Activated T-helper 2 cell treated with anti-CD3 and anti-CD28 coated beads, Interferon-gamma antibody, Interleukin-2, Interleukin-4, amounts not matched to agents 10 μg/mL and 5 μg/mL and 100 μg/mL, durations not matched to agents 14 hours and 24 hours and 36 hours (primary cell): ENCODE results near the gene ZNF775. TPM values are rescaled to one million over a fixed set of nuclear protein-coding genes. Genes with fewer than 3 reads are reported as not detected.

ENCODE experiments used
- DNase-seq: peaks from one replicate; pipeline ENCODE4 v3.0.0; 2021; ENCODE audit warnings: low spot score
- H3K27ac Mint-ChIP-seq: one replicate; pipeline ENCODE4 v1.8.0; 2021; ENCODE audit warnings: mixed read lengths
- H3K27me3 Mint-ChIP-seq: one replicate; pipeline ENCODE4 v1.8.0; 2021; ENCODE audit warnings: low read depth, mixed read lengths
- H3K36me3 Mint-ChIP-seq: one replicate; pipeline ENCODE4 v1.8.0; 2021; ENCODE audit warnings: low read depth, mixed read lengths
- H3K4me1 Mint-ChIP-seq: one replicate; pipeline ENCODE4 v1.8.0; 2021; ENCODE audit warnings: low read depth, mixed read lengths
- H3K4me3 Mint-ChIP-seq: one replicate; pipeline ENCODE4 v1.8.0; 2021; ENCODE audit warnings: low read depth, mild to moderate bottlenecking, moderate library complexity, mixed read lengths
- H3K9me3 Mint-ChIP-seq: one replicate; pipeline ENCODE4 v1.8.0; 2021; ENCODE audit warnings: mixed read lengths
- intact Hi-C: fragments of 100-400 bp; cut with micrococcal nuclease; formaldehyde crosslinking; loops from one replicate; pipeline ENCODE4 v1.15.1; 2023
- total RNA-seq: library from RNA; stranded (reverse); gene quantifications from 2 replicates; pipeline ENCODE4 v1.2.3, GENCODE V29; 2022

ZNF775 gene
- total RNA-seq, 1 donor from 2014 or later, result 4.5 TPM

GRCh38 chr7:150411606-150412005 lies 32.5 kb downstream of the ZNF775 start:
- no peaks in the 10 kb centered on the region for H3K27me3 Mint-ChIP-seq
- intact Hi-C loops, result no loop called here
- peaks cover 20% of the 10 kb centered on the region for H3K36me3 Mint-ChIP-seq
- no peak for DNase-seq
- H3K4me1 Mint-ChIP-seq, result peaks cover 13% of the 10 kb centered on the region
- H3K27ac Mint-ChIP-seq, result no peak overlapping the region
- H3K4me3 Mint-ChIP-seq, result no peak overlapping the region
- H3K9me3 Mint-ChIP-seq, result no peaks in the 10 kb centered on the region

- Mint-ChIP-seq H3K4me1 (peaks cover 10% of the 10 kb centered on the region), H3K4me3 (no peak overlapping the region), H3K27ac (no peak overlapping the region), H3K27me3 (no peaks in the 10 kb centered on the region), H3K36me3 (peaks cover 19% of the 10 kb centered on the region), H3K9me3 (no peaks in the 10 kb centered on the region)
- no peak for DNase-seq
- intact Hi-C loops, result no loop called here
Measured at GRCh38 chr7:150412016-150412415, 32.9 kb downstream of the ZNF775 start.

GRCh38 chr7:150412518-150413488 lies 33.7 kb downstream of the ZNF775 start:
- H3K27me3 Mint-ChIP-seq, result no peaks in the 10 kb centered on the region
- intact Hi-C loops, result no loop called here
- peaks cover 16% of the 10 kb centered on the region for H3K36me3 Mint-ChIP-seq
- no peak for DNase-seq
- no peaks in the 10 kb centered on the region for H3K9me3 Mint-ChIP-seq
- no peak overlapping the region for H3K4me3 Mint-ChIP-seq
- H3K27ac Mint-ChIP-seq, result no peak overlapping the region
- H3K4me1 Mint-ChIP-seq, result peaks cover 7% of the 10 kb centered on the region

- Mint-ChIP-seq H3K4me3 (no peak overlapping the region), H3K27ac (no peak overlapping the region), H3K27me3 (no peaks in the 10 kb centered on the region), H3K36me3 (peaks cover 13% of the 10 kb centered on the region), H3K9me3 (no peaks in the 10 kb centered on the region), H3K4me1 (peaks cover 5% of the 10 kb centered on the region)
- DNase-seq, result no peak
- intact Hi-C loops, result no loop called here
Measured at GRCh38 chr7:150413640-150414081, 34.5 kb downstream of the ZNF775 start.

- peaks cover 10% of the 10 kb centered on the region for H3K36me3 Mint-ChIP-seq
- intact Hi-C loops, result no loop called here
- H3K9me3 Mint-ChIP-seq, result no peaks in the 10 kb centered on the region
- DNase-seq, result no peak
- no peak overlapping the region for H3K4me3 Mint-ChIP-seq
- H3K27ac Mint-ChIP-seq, result no peak overlapping the region
- no peaks in the 10 kb centered on the region for H3K27me3 Mint-ChIP-seq
- H3K4me1 Mint-ChIP-seq, result peaks cover 3% of the 10 kb centered on the region
Measured at GRCh38 chr7:150415161-150416153, 36.3 kb downstream of the ZNF775 start.

- no peak overlapping the region for H3K27ac Mint-ChIP-seq
- H3K36me3 Mint-ChIP-seq, result no peaks in the 10 kb centered on the region
- no peaks in the 10 kb centered on the region for H3K9me3 Mint-ChIP-seq
- H3K27me3 Mint-ChIP-seq, result peaks cover 2% of the 10 kb centered on the region
- no peak overlapping the region for H3K4me3 Mint-ChIP-seq
- intact Hi-C loops, result no loop called here
- DNase-seq, result no peak
- H3K4me1 Mint-ChIP-seq, result peaks cover 10% of the 10 kb centered on the region
Measured at GRCh38 chr7:150417239-150417638, 38.1 kb downstream of the ZNF775 start.

- Mint-ChIP-seq H3K27ac (no peak overlapping the region), H3K36me3 (no peaks in the 10 kb centered on the region), H3K4me1 (peaks cover 10% of the 10 kb centered on the region), H3K9me3 (no peaks in the 10 kb centered on the region), H3K27me3 (peaks cover 2% of the 10 kb centered on the region), H3K4me3 (no peak overlapping the region)
- intact Hi-C loops, result no loop called here
- no peak for DNase-seq
Measured at GRCh38 chr7:150417863-150418262, 38.7 kb downstream of the ZNF775 start.

GRCh38 chr7:150420242-150420641 lies 41.1 kb downstream of the ZNF775 start:
- no peaks in the 10 kb centered on the region for H3K9me3 Mint-ChIP-seq

GRCh38 chr7:150420987-150421674 lies 42.0 kb downstream of the ZNF775 start:
- intact Hi-C loops, result loop anchor here (1.0 to 5.0 kb wide), 5 partner anchors 14 to 134 kb away; partner anchors contain the start of genes REPIN1 and ZNF775
- DNase-seq, result peak; percentile 79
- no peak overlapping the region for H3K27ac Mint-ChIP-seq
- H3K4me3 Mint-ChIP-seq, result no peak overlapping the region
- H3K9me3 Mint-ChIP-seq, result no peaks in the 10 kb centered on the region
- H3K4me1 Mint-ChIP-seq, result peaks cover 10% of the 10 kb centered on the region
- no peaks in the 10 kb centered on the region for H3K36me3 Mint-ChIP-seq
- H3K27me3 Mint-ChIP-seq, result peaks cover 2% of the 10 kb centered on the region

More at GRCh38 chr7:150420242-150420641, 41.1 kb downstream of the ZNF775 start:
- DNase-seq, result no peak
- Mint-ChIP-seq H3K4me3 (no peak overlapping the region), H3K36me3 (no peaks in the 10 kb centered on the region), H3K4me1 (peaks cover 10% of the 10 kb centered on the region), H3K27ac (no peak overlapping the region), H3K27me3 (peaks cover 2% of the 10 kb centered on the region)
- intact Hi-C loops, result loop anchor here (2.0 to 5.0 kb wide), 2 partner anchors 51 to 133 kb away; partner anchors contain the start of gene REPIN1

GRCh38 chr7:150421831-150422230 lies 42.7 kb downstream of the ZNF775 start:
- no peaks in the 10 kb centered on the region for H3K9me3 Mint-ChIP-seq
- intact Hi-C loops, result loop anchor here (1.0 to 5.0 kb wide), 5 partner anchors 15 to 135 kb away; partner anchors contain the start of genes REPIN1 and ZNF775
- no peak overlapping the region for H3K4me3 Mint-ChIP-seq
- no peak overlapping the region for H3K27ac Mint-ChIP-seq
- peaks cover 2% of the 10 kb centered on the region for H3K27me3 Mint-ChIP-seq
- DNase-seq, result no peak
- H3K36me3 Mint-ChIP-seq, result no peaks in the 10 kb centered on the region
- peaks cover 10% of the 10 kb centered on the region for H3K4me1 Mint-ChIP-seq

- intact Hi-C loops, result no loop called here
Measured at GRCh38 chr7:150425670-150426069, 46.5 kb downstream of the ZNF775 start.

More at GRCh38 chr7:150425670-150426069, 46.5 kb downstream of the ZNF775 start:
- no peak for DNase-seq
- Mint-ChIP-seq H3K36me3 (no peaks in the 10 kb centered on the region), H3K9me3 (no peaks in the 10 kb centered on the region), H3K4me1 (peaks cover 15% of the 10 kb centered on the region), H3K27ac (no peak overlapping the region), H3K4me3 (no peak overlapping the region), H3K27me3 (peaks cover 2% of the 10 kb centered on the region)
